ENCODE data around the gene RPL31. TPM values are rescaled to one million over a fixed set of nuclear protein-coding genes. Genes with fewer than 3 reads are reported as not detected.

The RPL31 gene
- total RNA-seq, 3 donors from 2014 or later: 1,654 to 2,512 (median 1,741) TPM

GRCh38 chr2:100963026-100963375 is 39.1 kb upstream of the RPL31 start:
- intact Hi-C loops (cut with DNase I; ENCODE audit: low total_unique reads): no loop called here
- no peaks in the 10 kb centered on the region for H3K9me3 ChIP-seq
- TF ChIP-seq POLR2AphosphoS5 (IDR thresholded peaks at IDR 0.05) (no peak), POLR2A (IDR thresholded peaks at IDR 0.05) (no peak), CTCF (IDR thresholded peaks at IDR 0.05) (no peak)
- no peak for DNase-seq (ENCODE audit: low spot score in 2 of 2)
- no peaks in the 10 kb centered on the region for H3K36me3 ChIP-seq
- no peaks in the 10 kb centered on the region for H3K27me3 ChIP-seq
- H3K4me1 ChIP-seq: no peaks in the 10 kb centered on the region
- H3K27ac ChIP-seq: no peak overlapping the region
- no peak overlapping the region for H3K4me3 ChIP-seq

GRCh38 chr2:100964222-100964621 is 37.9 kb upstream of the RPL31 start:
- Histone ChIP-seq H3K27ac (no peak overlapping the region), H3K36me3 (no peaks in the 10 kb centered on the region), H3K27me3 (no peaks in the 10 kb centered on the region), H3K9me3 (no peaks in the 10 kb centered on the region), H3K4me3 (no peak overlapping the region), H3K4me1 (no peaks in the 10 kb centered on the region)
- intact Hi-C loops (cut with DNase I; ENCODE audit: low total_unique reads): no loop called here
- no peak for DNase-seq (ENCODE audit: low spot score in 2 of 2)
- no peak for TF ChIP-seq POLR2A (IDR thresholded peaks at IDR 0.05)
- no peak for TF ChIP-seq CTCF (IDR thresholded peaks at IDR 0.05)
- no peak for TF ChIP-seq POLR2AphosphoS5 (IDR thresholded peaks at IDR 0.05)

GRCh38 chr2:100964681-100965169 is 37.4 kb upstream of the RPL31 start:
- H3K27me3 ChIP-seq: no peaks in the 10 kb centered on the region
- H3K9me3 ChIP-seq: no peaks in the 10 kb centered on the region
- no peak for DNase-seq (ENCODE audit: low spot score in 2 of 2)
- peak overlapping the region; percentile 21 to 59 for H3K27ac ChIP-seq
- intact Hi-C loops (cut with DNase I; ENCODE audit: low total_unique reads): no loop called here
- no peaks in the 10 kb centered on the region for H3K36me3 ChIP-seq
- H3K4me3 ChIP-seq: no peak overlapping the region
- H3K4me1 ChIP-seq: no peaks in the 10 kb centered on the region
- TF ChIP-seq CTCF (IDR thresholded peaks at IDR 0.05) (no peak), POLR2AphosphoS5 (IDR thresholded peaks at IDR 0.05) (no peak), POLR2A (IDR thresholded peaks at IDR 0.05) (no peak)

- intact Hi-C loops (cut with DNase I; ENCODE audit: low total_unique reads): no loop called here
- TF ChIP-seq POLR2AphosphoS5 (IDR thresholded peaks at IDR 0.05) (no peak), CTCF (IDR thresholded peaks at IDR 0.05) (no peak), POLR2A (IDR thresholded peaks at IDR 0.05) (no peak)
- no peak for DNase-seq (ENCODE audit: low spot score in 2 of 2)
- no peak overlapping the region for H3K27ac ChIP-seq
- H3K27me3 ChIP-seq: no peaks in the 10 kb centered on the region
- no peak overlapping the region for H3K4me3 ChIP-seq
- H3K4me1 ChIP-seq: no peaks in the 10 kb centered on the region
- no peaks in the 10 kb centered on the region for H3K36me3 ChIP-seq
- no peaks in the 10 kb centered on the region for H3K9me3 ChIP-seq
Observed at GRCh38 chr2:100965596-100965995, 36.5 kb upstream of the RPL31 start.

GRCh38 chr2:100967716-100968115 is 34.4 kb upstream of the RPL31 start:
- H3K9me3 ChIP-seq: no peaks in the 10 kb centered on the region
- H3K4me1 ChIP-seq: no peaks in the 10 kb centered on the region
- no peak for DNase-seq (ENCODE audit: low spot score in 2 of 2)
- no peak overlapping the region for H3K27ac ChIP-seq
- H3K36me3 ChIP-seq: no peaks in the 10 kb centered on the region
- TF ChIP-seq CTCF (IDR thresholded peaks at IDR 0.05) (no peak), POLR2AphosphoS5 (IDR thresholded peaks at IDR 0.05) (no peak), POLR2A (IDR thresholded peaks at IDR 0.05) (no peak)
- H3K27me3 ChIP-seq: no peaks in the 10 kb centered on the region
- intact Hi-C loops (cut with DNase I; ENCODE audit: low total_unique reads): no loop called here
- no peak overlapping the region for H3K4me3 ChIP-seq

Data from breast epithelium (tissue), 4 donors.